ENCODE data around the gene CHEK2.
"Not testable (repeated sequence)": the region's sequence is repeated elsewhere in the genome, so short reads cannot be mapped to it uniquely, and the experiment has no call there.

Gene CHEK2

GRCh38 chr22:28741200-28741784 lies 328 bp downstream of the CHEK2 start:
- DNase-seq, result no peak

GRCh38 chr22:28738876-28739275 lies 2.7 kb downstream of the CHEK2 start:
- not testable (repeated sequence) for DNase-seq

GRCh38 chr22:28737701-28738100 lies 3.9 kb downstream of the CHEK2 start:
- DNase-seq, result no peak

- DNase-seq, result no peak
Measured at GRCh38 chr22:28736301-28737155, 5.1 kb downstream of the CHEK2 start.

- DNase-seq, result no peak
Measured at GRCh38 chr22:28734393-28734792, 7.2 kb downstream of the CHEK2 start.

- no peak for DNase-seq
Measured at GRCh38 chr22:28730179-28730578, 11.4 kb downstream of the CHEK2 start.

GRCh38 chr22:28728621-28729313 lies 12.9 kb downstream of the CHEK2 start:
- DNase-seq, result no peak

- DNase-seq, result no peak
Measured at GRCh38 chr22:28728002-28728401, 13.6 kb downstream of the CHEK2 start.

- DNase-seq, result no peak
Measured at GRCh38 chr22:28718044-28718443, 23.6 kb downstream of the CHEK2 start.

- no peak for DNase-seq
Measured at GRCh38 chr22:28716686-28717085, 24.9 kb downstream of the CHEK2 start.

- DNase-seq, result no peak
Measured at GRCh38 chr22:28715611-28716010, 26.0 kb downstream of the CHEK2 start.

- no peak for DNase-seq
Measured at GRCh38 chr22:28714043-28714628, 27.5 kb downstream of the CHEK2 start.

- no peak for DNase-seq
Measured at GRCh38 chr22:28711820-28712777, 29.5 kb downstream of the CHEK2 start.

GRCh38 chr22:28711341-28711740 lies 30.3 kb downstream of the CHEK2 start:
- DNase-seq, result no peak

GRCh38 chr22:28710576-28711191 lies 30.9 kb downstream of the CHEK2 start:
- DNase-seq, result no peak

- DNase-seq, result no peak
Measured at GRCh38 chr22:28710107-28710506, 31.5 kb downstream of the CHEK2 start.

GRCh38 chr22:28706845-28707244 lies 34.8 kb downstream of the CHEK2 start:
- no peak for DNase-seq

GRCh38 chr22:28703436-28703835 lies 38.2 kb downstream of the CHEK2 start:
- no peak for DNase-seq

GRCh38 chr22:28702891-28703290 lies 38.7 kb downstream of the CHEK2 start:
- DNase-seq, result no peak

GRCh38 chr22:28693041-28693760 lies 48.4 kb downstream of the CHEK2 start:
- not testable (repeated sequence) for DNase-seq

GRCh38 chr22:28689796-28690195 lies 51.8 kb downstream of the CHEK2 start:
- DNase-seq, result not testable (repeated sequence)

Data from stimulated activated CD4-positive, alpha-beta T cell treated with anti-CD3 and anti-CD28 coated beads, Interleukin-12 subunit alpha, Interleukin-12 subunit beta, amount 100 ng/mL, for 4 hours (primary cell).